Stimulated activated CD8-positive, alpha-beta memory T cell treated with anti-CD3 and anti-CD28 coated beads, Interleukin-4, amount 100 ng/mL, for 1 hour (primary cell): ENCODE measurements around the gene ITPKB.

Experiments
- DNase-seq, 2 donors: peaks; one replicate each; pipeline ENCODE4 v3.0.0-alpha.2; 2020; ENCODE audit warnings: low read depth in 2 of 2, low spot score in 1 of 2

Gene ITPKB

GRCh38 chr1:226686440-226687425 is 52.3 kb downstream of the ITPKB start:
- DNase-seq = no peak

DNA sequence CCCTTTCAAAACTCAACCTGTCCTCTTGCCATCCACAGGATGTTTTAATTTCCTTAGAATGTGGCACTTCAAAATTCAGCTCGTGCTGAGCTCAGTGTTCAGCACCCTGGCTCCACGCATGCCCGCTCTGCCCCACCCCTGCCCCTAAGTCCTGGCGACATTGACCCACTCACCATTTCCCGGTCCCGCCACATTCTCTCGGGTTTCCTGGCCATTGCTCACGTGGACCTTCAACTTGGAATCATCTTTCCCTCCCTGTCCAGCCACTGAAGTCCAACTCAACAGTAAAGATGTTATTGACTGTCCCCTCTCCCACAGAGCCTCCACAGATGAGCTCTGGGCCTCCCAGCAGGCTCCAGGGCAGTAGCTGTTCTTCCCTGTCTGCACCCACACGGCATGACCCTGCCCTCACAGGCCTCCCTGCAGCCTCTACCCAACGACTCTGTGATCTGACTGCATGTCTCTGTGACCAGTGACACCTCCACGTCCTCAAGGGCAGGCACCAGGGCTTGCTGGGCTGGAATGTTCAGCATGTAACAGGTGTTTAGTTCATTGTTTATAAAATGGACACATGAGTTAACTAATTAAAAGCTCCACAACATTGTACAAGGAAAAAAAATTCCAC is 53.8 kb downstream of the ITPKB start:
- no peak for DNase-seq

GRCh38 chr1:226684026-226684425 is 55.1 kb downstream of the ITPKB start:
- DNase-seq = no peak

DNA sequence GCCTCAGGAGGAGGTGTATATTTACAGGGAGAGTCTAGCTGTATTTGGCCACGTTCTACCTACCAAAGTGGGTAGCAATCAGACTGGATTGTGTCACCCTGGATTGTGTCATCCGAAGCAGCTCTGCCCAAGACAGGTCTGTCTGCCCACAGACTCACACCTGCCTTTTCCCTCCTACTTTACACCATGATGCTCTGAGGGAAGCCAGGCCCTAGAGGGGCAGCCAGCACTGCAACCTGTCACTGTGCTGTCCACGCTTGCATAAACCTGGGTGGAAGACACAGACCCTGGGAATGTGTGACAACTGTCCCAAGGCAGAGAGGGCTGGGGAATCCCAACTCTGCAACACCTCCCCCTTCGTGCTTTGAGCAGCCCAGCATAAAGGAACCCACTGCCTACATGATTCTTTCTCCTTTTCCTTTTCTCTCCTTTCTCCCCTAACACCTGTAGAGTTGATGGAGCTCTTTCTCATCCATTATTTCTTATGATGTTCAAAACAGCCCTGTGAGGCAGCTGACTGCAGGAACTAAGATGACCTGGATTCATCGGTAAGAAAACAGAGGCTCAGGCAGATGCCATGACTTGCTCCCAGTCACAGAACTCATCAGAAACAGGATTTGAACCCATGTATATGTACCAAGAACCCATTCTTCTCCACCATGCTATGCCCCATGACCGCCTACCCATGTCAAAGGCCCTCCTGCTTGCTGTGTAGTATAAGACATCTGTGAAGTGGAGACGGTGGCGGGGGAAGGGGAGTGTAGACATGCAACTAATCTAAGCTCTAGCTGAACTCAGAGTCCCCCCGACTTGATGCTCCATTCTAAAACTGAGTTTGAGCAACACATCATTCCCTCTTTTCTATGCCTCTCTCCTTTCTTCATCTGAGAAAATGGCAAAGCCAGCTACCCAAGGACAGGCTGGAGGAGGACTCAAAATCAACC is 55.9 kb downstream of the ITPKB start:
- no peak for DNase-seq

- no peak for DNase-seq
Measured at GRCh38 chr1:226681652-226682493, 57.2 kb downstream of the ITPKB start.

DNA sequence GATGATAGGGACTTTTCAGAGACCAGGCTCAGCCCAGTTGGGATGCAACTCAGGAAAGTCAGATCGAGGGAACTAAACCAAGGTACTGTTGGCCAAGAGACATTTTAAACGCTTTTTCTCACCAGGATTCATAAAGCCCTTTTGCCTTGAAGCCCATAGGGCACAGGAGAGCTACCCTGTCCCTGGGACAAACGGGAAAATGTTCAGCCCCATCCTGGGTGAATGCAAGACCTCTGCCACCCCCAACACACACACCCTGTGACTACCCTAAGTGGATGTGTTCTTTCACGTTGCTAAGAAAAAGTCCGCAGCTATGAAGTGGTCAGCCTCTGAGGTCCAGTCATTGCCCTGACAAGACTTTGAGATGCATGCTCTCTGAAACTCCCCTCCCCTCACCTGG is 58.4 kb downstream of the ITPKB start:
- DNase-seq = no peak

GRCh38 chr1:226679853-226680516 is 59.1 kb downstream of the ITPKB start:
- peak; percentile 65 to 73 for DNase-seq

DNA sequence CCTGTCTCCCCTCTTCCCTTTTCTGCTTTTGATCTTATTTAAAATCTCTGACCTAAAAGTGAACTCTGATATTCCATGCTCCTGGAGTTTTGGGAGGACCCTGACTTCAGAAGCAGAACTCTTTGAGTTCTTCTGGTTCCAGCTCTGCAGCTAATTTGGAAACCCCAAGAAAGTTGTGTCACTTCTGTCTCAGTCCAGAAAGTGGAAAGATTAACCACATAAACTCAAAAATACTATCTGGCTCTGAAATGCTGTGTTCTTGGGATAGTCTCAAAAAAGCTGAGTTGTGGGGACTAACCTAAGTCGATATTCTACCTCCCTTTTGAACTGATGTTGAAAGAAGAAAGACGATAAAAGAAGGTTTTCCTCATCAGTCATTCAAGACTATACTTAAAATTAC is 59.8 kb downstream of the ITPKB start:
- DNase-seq = no peak

DNA sequence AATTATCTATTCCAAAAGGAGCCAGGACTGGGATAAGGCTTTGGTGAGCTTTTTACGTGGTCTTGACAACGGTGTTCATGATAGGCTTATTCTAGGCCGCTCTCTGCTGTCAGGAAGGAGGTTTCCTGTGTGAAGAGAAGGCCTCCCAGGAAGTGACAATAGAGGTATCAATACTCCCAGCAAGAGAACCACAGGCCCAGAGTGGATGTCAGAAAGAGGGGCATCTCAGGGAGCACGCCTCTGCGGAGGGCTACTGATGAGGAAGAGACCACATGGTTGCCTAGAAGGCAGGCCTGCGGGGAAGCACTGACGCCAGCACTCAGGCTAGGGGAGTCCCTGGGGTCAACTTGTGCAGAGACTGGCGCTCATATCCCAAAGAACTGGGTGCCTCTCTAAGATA is 60.4 kb downstream of the ITPKB start:
- no peak for DNase-seq

GRCh38 chr1:226678251-226678650 is 60.8 kb downstream of the ITPKB start:
- DNase-seq = no peak

- DNase-seq = peak; percentile 49 to 63
Measured at GRCh38 chr1:226677027-226678020, 61.8 kb downstream of the ITPKB start.

DNA sequence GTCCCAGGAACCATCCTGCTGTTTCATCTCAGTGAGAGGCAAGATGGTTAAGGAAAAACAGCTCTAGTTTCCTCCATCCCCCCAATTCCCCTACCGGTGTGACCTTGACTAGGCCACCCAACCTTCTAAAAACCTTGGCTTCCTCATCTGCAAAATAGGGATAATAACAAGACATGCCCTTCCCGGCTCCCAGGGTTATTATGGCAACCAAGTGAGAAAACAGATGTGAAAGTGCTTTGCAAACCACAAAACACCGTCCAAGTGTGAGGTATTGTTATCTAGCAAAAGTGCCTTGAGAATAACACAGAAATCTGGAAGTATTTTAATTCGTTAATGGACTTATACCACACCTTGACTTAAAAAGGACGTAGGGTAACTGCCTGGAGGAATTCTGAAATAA is 62.7 kb downstream of the ITPKB start:
- DNase-seq = no peak

DNA sequence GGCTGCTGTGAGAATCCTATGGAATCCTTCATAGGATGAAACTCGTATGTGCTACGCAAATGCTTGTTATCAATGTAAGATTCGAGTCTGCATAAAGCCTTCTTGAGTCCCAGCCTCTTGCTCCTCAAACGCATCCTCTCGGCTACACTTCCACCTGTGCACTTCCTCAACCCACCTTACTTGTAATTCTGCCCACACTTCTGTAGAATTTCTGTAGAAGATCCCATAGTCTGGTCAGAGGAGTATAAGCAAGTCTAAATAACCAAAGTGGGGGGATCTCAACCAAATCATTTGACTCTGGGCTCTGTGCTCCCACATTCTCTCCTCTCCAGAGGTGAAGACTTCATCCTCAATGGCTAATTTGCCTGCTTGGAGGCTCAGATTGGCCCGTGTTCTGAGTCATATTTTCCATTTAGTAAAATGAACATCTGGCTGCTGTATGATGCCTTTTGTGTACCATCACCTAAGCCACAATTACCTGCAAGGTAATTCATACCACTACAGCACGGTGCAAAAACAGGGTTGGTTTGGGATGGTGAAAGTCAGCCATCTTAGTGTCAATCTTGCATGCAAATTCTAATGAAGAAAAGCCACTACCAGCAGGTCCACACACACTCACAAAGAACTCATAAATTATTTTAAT is 63.2 kb downstream of the ITPKB start:
- no peak for DNase-seq

GRCh38 chr1:226674892-226675714 is 64.0 kb downstream of the ITPKB start:
- DNase-seq = peak; percentile 40 to 66

- no peak for DNase-seq
Measured at GRCh38 chr1:226672339-226672762, 66.7 kb downstream of the ITPKB start.

DNA sequence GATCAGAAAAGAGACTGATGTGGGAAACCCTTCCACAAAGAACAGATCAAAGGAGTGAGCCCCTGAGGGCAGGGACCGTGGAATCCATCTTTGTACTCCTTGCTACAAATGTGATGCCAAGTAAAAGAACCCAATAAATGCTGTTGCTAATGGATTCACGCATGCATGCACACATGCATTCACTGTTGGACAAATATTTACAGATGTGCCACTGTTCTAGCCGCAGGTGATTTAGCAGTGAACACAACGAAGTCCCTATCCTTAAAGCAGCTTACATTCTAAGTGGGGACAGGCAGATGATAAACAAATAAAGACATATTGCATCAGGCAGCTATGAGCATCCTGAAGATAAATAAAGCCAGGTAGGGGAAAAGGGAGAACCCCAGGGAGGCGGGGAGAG is 67.8 kb downstream of the ITPKB start:
- DNase-seq = no peak

DNA sequence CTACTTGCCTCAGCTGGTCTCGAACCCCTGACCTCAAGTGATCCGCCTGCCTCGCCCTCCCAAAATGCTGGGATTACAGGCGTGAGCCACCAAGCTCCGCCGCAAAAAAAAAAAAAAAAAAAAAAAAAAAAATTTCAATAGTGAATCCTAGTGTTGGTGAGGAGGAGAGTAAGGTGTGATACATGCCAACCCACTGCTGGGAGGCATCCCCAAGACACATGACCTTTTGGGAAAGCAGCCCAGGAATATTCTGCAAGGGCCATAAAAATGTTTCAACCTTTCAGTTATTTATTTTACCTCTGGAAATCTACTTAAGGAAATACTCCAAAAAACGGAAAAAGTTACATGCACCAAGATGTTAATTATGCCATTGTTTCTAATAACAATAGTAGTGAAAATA is 69.0 kb downstream of the ITPKB start:
- no peak for DNase-seq
